ENCODE data around the gene HIVEP1.
A peak's percentile ranks its signal among the peaks of the same experiment; 100 is the strongest.
"Not testable (repeated sequence)": the region's sequence is repeated elsewhere in the genome, so short reads cannot be mapped to it uniquely, and the experiment has no call there.

The HIVEP1 gene

GRCh38 chr6:12092762-12093161 is 80.7 kb downstream of the HIVEP1 start:
- DNase-seq: no peak

GRCh38 chr6:12094689-12095088 is 82.6 kb downstream of the HIVEP1 start:
- DNase-seq: no peak

GRCh38 chr6:12096342-12096741 is 84.2 kb downstream of the HIVEP1 start:
- DNase-seq: no peak

- DNase-seq: no peak
Measured at GRCh38 chr6:12097791-12098190, 85.7 kb downstream of the HIVEP1 start.

GRCh38 chr6:12099623-12100338 is 87.7 kb downstream of the HIVEP1 start:
- no peak for DNase-seq

- no peak for DNase-seq
Measured at GRCh38 chr6:12101048-12101447, 88.9 kb downstream of the HIVEP1 start.

- DNase-seq: no peak
Measured at GRCh38 chr6:12101653-12102312, 89.7 kb downstream of the HIVEP1 start.

- no peak for DNase-seq
Measured at GRCh38 chr6:12102350-12102749, 90.2 kb downstream of the HIVEP1 start.

- DNase-seq: peak; percentile 16
Measured at GRCh38 chr6:12103158-12103557, 91.0 kb downstream of the HIVEP1 start.

GRCh38 chr6:12105271-12105670 is 93.2 kb downstream of the HIVEP1 start:
- peak; percentile 3 for DNase-seq

- DNase-seq: not testable (repeated sequence)
Measured at GRCh38 chr6:12108376-12108775, 96.3 kb downstream of the HIVEP1 start.

GRCh38 chr6:12110523-12111362 is 98.6 kb downstream of the HIVEP1 start:
- DNase-seq: no peak

GRCh38 chr6:12111363-12111670 is 99.2 kb downstream of the HIVEP1 start:
- no peak for DNase-seq

GRCh38 chr6:12112540-12113189 is 100.6 kb downstream of the HIVEP1 start:
- DNase-seq: no peak

GRCh38 chr6:12113190-12113577 is 101.1 kb downstream of the HIVEP1 start:
- DNase-seq: no peak

- no peak for DNase-seq
Measured at GRCh38 chr6:12114055-12114503, 102.0 kb downstream of the HIVEP1 start.

- DNase-seq: no peak
Measured at GRCh38 chr6:12115001-12115400, 102.9 kb downstream of the HIVEP1 start.

GRCh38 chr6:12115492-12115891 is 103.4 kb downstream of the HIVEP1 start:
- DNase-seq: no peak

GRCh38 chr6:12116264-12116800 is 104.2 kb downstream of the HIVEP1 start:
- no peak for DNase-seq

- DNase-seq: no peak
Measured at GRCh38 chr6:12116978-12117377, 104.9 kb downstream of the HIVEP1 start.

- DNase-seq: no peak
Measured at GRCh38 chr6:12118607-12119006, 106.5 kb downstream of the HIVEP1 start.

GRCh38 chr6:12119085-12119588 is 107.0 kb downstream of the HIVEP1 start:
- DNase-seq: no peak

GRCh38 chr6:12125396-12125795 is 113.3 kb downstream of the HIVEP1 start:
- DNase-seq: no peak
